H1 (cell line): ENCODE data around the gene NHSL2. TPM values are rescaled to one million over a fixed set of nuclear protein-coding genes. Genes with fewer than 3 reads are reported as not detected.

Experiments used
- CTCF ChIA-PET: fragments of 300-600 bp; sonication (Branson Sonifier 250); formaldehyde crosslinking; loops from one replicate; lab custom pipeline; 2021; ENCODE audit not compliant: partially characterized antibody; lab: Charles Lee
- POLR2A ChIA-PET: fragments of 300-600 bp; sonication (Branson Sonifier 250); formaldehyde crosslinking; loops from one replicate; lab custom pipeline; 2021; ENCODE audit warnings: inconsistent platforms; ENCODE audit not compliant: partially characterized antibody; lab: Charles Lee
- DNase-seq, 2 experiments: peaks; one replicate each; pipeline versions ENCODE4 v3.0.0 to v3.0.0-alpha.2; 2010 to 2022; ENCODE audit warnings: low spot score in 2 of 2, low read depth in 1 of 2, mixed read lengths in 1 of 2
- FAIRE-seq: peaks from 2 replicates; lab custom pipeline; 2011; peaks lifted over from hg19 to GRCh38; lab: Jason Lieb, UNC
- H2AFZ ChIP-seq: 2 replicates; pipeline ENCODE4 v1.8.1; 2012; ENCODE audit warnings: low read length, inconsistent platforms
- H2AK5ac ChIP-seq: 2 replicates; pipeline ENCODE4 v1.6.1; 2013; ENCODE audit warnings: low read depth, low read length
- H2BK120ac ChIP-seq: replicated peaks from 2 replicates; pipeline ENCODE3; 2013; ENCODE audit warnings: low read depth, low read length, inconsistent platforms
- H2BK12ac ChIP-seq: 2 replicates; pipeline ENCODE4 v1.6.1; 2013; ENCODE audit warnings: low read depth, low read length
- H2BK15ac ChIP-seq: 2 replicates; pipeline ENCODE4 v1.6.1; 2013; ENCODE audit warnings: low read length
- H2BK20ac ChIP-seq: 2 replicates; pipeline ENCODE4 v1.6.1; 2013; ENCODE audit warnings: low read length
- H2BK5ac ChIP-seq: 2 replicates; pipeline ENCODE4 v1.6.1; 2013; ENCODE audit warnings: low read depth, low read length
- H3K14ac ChIP-seq: 2 replicates; pipeline ENCODE4 v1.6.1; 2013; ENCODE audit warnings: inconsistent platforms; ENCODE audit not compliant: insufficient read length
- H3K18ac ChIP-seq: 2 replicates; pipeline ENCODE4 v1.6.1; 2013; ENCODE audit warnings: low read length; ENCODE audit errors: extremely low read depth
- H3K23ac ChIP-seq: 2 replicates; pipeline ENCODE4 v1.6.1; 2013; ENCODE audit warnings: inconsistent platforms; ENCODE audit not compliant: insufficient read length
- H3K23me2 ChIP-seq: 2 replicates; pipeline ENCODE4 v1.6.1; 2013; ENCODE audit warnings: low read depth, low read length
- H3K27ac ChIP-seq: 2 replicates; pipeline ENCODE4 v1.6.1; 2011; ENCODE audit warnings: low read depth, low read length, inconsistent platforms
- H3K27me3 ChIP-seq, 4 experiments: replicated peaks in 1 of 4; 1 replicate in 1 of 4; 2 replicates in 3 of 4; pipeline versions ENCODE4 v1.6.1 to v1.8.1; 2011 to 2013; ENCODE audit warnings: low read length in 3 of 4, mild to moderate bottlenecking in 3 of 4, inconsistent platforms in 2 of 4, mixed read lengths in 2 of 4, moderate library complexity in 1 of 4; ENCODE audit not compliant: control insufficient read depth in 3 of 4, insufficient read depth in 3 of 4; ENCODE audit errors: extremely low read depth in 1 of 4
- H3K36me3 ChIP-seq, 4 experiments: 2 replicates each; pipeline versions ENCODE4 v1.6.1 to v1.8.1; 2011 to 2013; ENCODE audit warnings: mild to moderate bottlenecking in 4 of 4, low read length in 3 of 4, moderate library complexity in 2 of 4, control low read depth in 1 of 4, inconsistent platforms in 1 of 4; ENCODE audit not compliant: insufficient read depth in 4 of 4, control insufficient read depth in 2 of 4
- H3K4ac ChIP-seq: replicated peaks from 2 replicates; pipeline ENCODE3; 2013; ENCODE audit warnings: low read length, low read depth, mixed read lengths, inconsistent platforms; ENCODE audit not compliant: insufficient read length
- H3K4me1 ChIP-seq, 4 experiments: replicated peaks in 1 of 4; 1 replicate in 1 of 4; 2 replicates in 3 of 4; pipeline versions ENCODE4 v1.6.1 to v1.8.1; 2011 to 2013; ENCODE audit warnings: low read length in 3 of 4, inconsistent platforms in 2 of 4, mixed read lengths in 1 of 4; ENCODE audit not compliant: insufficient read depth in 4 of 4, control insufficient read depth in 3 of 4
- H3K4me2 ChIP-seq, 2 experiments: 2 replicates each; pipeline versions ENCODE4 v1.6.1 to v1.8.1; 2011 to 2013; ENCODE audit warnings: low read depth in 2 of 2, low read length in 2 of 2, control low read depth in 1 of 2, inconsistent platforms in 1 of 2, mild to moderate bottlenecking in 1 of 2; ENCODE audit not compliant: insufficient read depth in 1 of 2
- H3K4me3 ChIP-seq, 4 experiments: fragments of 200-600, 300-600 bp in 1 of 4; sonication (generic), shearing (Covaris generic), sonication (Bioruptor Twin) in 1 of 4; 2 replicates each; pipeline versions ENCODE4 v1.5.1 to v1.8.1; 2011 to 2016; ENCODE audit warnings: low read length in 4 of 4, low read depth in 3 of 4, control low read depth in 2 of 4, inconsistent platforms in 2 of 4, mild to moderate bottlenecking in 2 of 4, mixed read lengths in 1 of 4, moderate library complexity in 1 of 4; ENCODE audit not compliant: insufficient read depth in 2 of 4; ENCODE audit errors: extremely low read depth in 1 of 4
- H3K56ac ChIP-seq: replicated peaks from 2 replicates; pipeline ENCODE3; 2013; ENCODE audit warnings: low read depth, mild to moderate bottlenecking, mixed read lengths, low read length, inconsistent platforms; ENCODE audit not compliant: insufficient read length
- H3K79me1 ChIP-seq: 2 replicates; pipeline ENCODE4 v1.6.1; 2013; ENCODE audit warnings: low read depth, low read length, control low read depth
- H3K79me2 ChIP-seq, 2 experiments: 2 replicates each; pipeline versions ENCODE4 v1.6.1 to v1.8.1; 2012 to 2013; ENCODE audit warnings: low read length in 2 of 2, mild to moderate bottlenecking in 2 of 2, inconsistent platforms in 1 of 2; ENCODE audit not compliant: insufficient read depth in 2 of 2, control insufficient read depth in 1 of 2
- H3K9ac ChIP-seq, 4 experiments: replicated peaks in 1 of 4; 1 replicate in 1 of 4; 2 replicates in 3 of 4; pipeline versions ENCODE4 v1.6.1 to v1.8.1; 2011 to 2013; ENCODE audit warnings: low read depth in 3 of 4, low read length in 3 of 4, control low read depth in 2 of 4, mild to moderate bottlenecking in 2 of 4, moderate library complexity in 2 of 4, inconsistent platforms in 1 of 4; ENCODE audit errors: extremely low read depth in 1 of 4
- H3K9me3 ChIP-seq, 2 experiments: 2 replicates each; pipeline versions ENCODE4 v1.6.1 to v1.8.1; 2012 to 2013; ENCODE audit warnings: mild to moderate bottlenecking in 2 of 2, moderate library complexity in 2 of 2, control low read depth in 1 of 2, inconsistent platforms in 1 of 2, low read depth in 1 of 2, low read length in 1 of 2, mixed read lengths in 1 of 2; ENCODE audit not compliant: insufficient read depth in 2 of 2
- H4K20me1 ChIP-seq, 2 experiments: replicated peaks in 1 of 2; 2 replicates each; pipeline versions ENCODE3 to v1.8.1; 2011 to 2013; ENCODE audit warnings: inconsistent platforms in 2 of 2, low read length in 2 of 2, mild to moderate bottlenecking in 1 of 2; ENCODE audit not compliant: insufficient read depth in 2 of 2, control insufficient read depth in 1 of 2
- H4K5ac ChIP-seq: 2 replicates; pipeline ENCODE4 v1.6.1; 2013; ENCODE audit warnings: low read length, low read depth, mixed read lengths, inconsistent platforms; ENCODE audit not compliant: insufficient read length
- H4K8ac ChIP-seq: 2 replicates; pipeline ENCODE4 v1.8.0; 2013; ENCODE audit warnings: mild to moderate bottlenecking, moderate library complexity, low read length, inconsistent platforms; ENCODE audit not compliant: insufficient read depth; ENCODE audit errors: extremely low read depth
- H4K91ac ChIP-seq: replicated peaks from 2 replicates; pipeline ENCODE3; 2013; ENCODE audit warnings: low read length, mixed read lengths, inconsistent platforms; ENCODE audit not compliant: insufficient read length
- CREB1 ChIP-seq: IDR thresholded peaks from 2 replicates; pipeline ENCODE4 v1.6.1; 2012; ENCODE audit warnings: inconsistent platforms
- CTBP2 ChIP-seq: IDR thresholded peaks from 2 replicates; pipeline ENCODE4 v1.7.0; 2011; ENCODE audit warnings: borderline replicate concordance, mild to moderate bottlenecking, moderate library complexity, mixed read lengths, low read length; ENCODE audit not compliant: insufficient read depth, insufficient read length
- KDM5A ChIP-seq: fragments of 200-600 bp; IDR thresholded peaks from 2 replicates; pipeline ENCODE4 v1.7.1; 2012; ENCODE audit warnings: mild to moderate bottlenecking, low read length, inconsistent platforms, mixed read lengths
- MAX ChIP-seq: IDR thresholded peaks from 2 replicates; pipeline ENCODE4 v1.6.1; 2012; ENCODE audit warnings: inconsistent platforms
- RAD21 ChIP-seq, 2 experiments: IDR thresholded peaks in 1 of 2; conservative IDR thresholded peaks in 1 of 2; 2 replicates each; pipeline ENCODE4 v1.6.1; 2011; ENCODE audit warnings: low read depth in 2 of 2, low read length in 2 of 2, improper control_type of control experiment in 1 of 2, inconsistent platforms in 1 of 2, mild to moderate bottlenecking in 1 of 2, moderate library complexity in 1 of 2
- SP2 ChIP-seq: IDR thresholded peaks from 2 replicates; pipeline ENCODE4 v1.6.1; 2012; ENCODE audit warnings: mild to moderate bottlenecking, low read length, inconsistent platforms
- TCF12 ChIP-seq: IDR thresholded peaks from 2 replicates; pipeline ENCODE4 v1.6.1; 2011; ENCODE audit warnings: low read depth, mild to moderate bottlenecking, low read length
- WGBS, 2 experiments: shearing (Covaris generic) in 1 of 2; methylation state at CpG; one replicate each; pipeline versions ENCODE4 v1.1.6 to v1.1.7; 2013 to 2015; ENCODE audit warnings: low lambda C conversion rate in 2 of 2, mixed read lengths in 2 of 2, inconsistent platforms in 1 of 2, low coverage in 1 of 2, missing lambda C conversion rate in 1 of 2; ENCODE audit not compliant: insufficient replicate concordance in 2 of 2, insufficient coverage in 1 of 2, insufficient read length in 1 of 2; ENCODE audit errors: extremely low coverage in 1 of 2, missing lambda C conversion rate in 1 of 2; 5-methylcytosine and 5-hydroxymethylcytosine counted together
- polyA plus RNA-seq, 7 experiments: library from polyadenylated mRNA; depleted of rRNA in 3 of 7; stranded (reverse) in 5 of 7; unstranded in 2 of 7; fragments of >200 nt in 5 of 7; fragments of 200-250 nt in 2 of 7; gene quantifications; 1 replicate in 5 of 7; 2 replicates in 1 of 7; 4 replicates in 1 of 7; pipeline versions ENCODE4 v1.2.1 to v1.2.3, GENCODE V29; 2011 to 2013; ENCODE audit warnings: missing spikeins in 2 of 7, mixed read lengths in 2 of 7
- total RNA-seq: library from RNA; stranded (reverse); fragmentation: NEBNext Ultra II Directional; extraction: Animal tissue kit (Norgen Biotek cat#: 25700); gene quantifications from 2 replicates; pipeline ENCODE4 v1.2.1, GENCODE V29; 2021

The NHSL2 gene
- total and polyA plus RNA-seq, 2 of the 8 experiments (the other 6 are each of a cell fraction or from before 2014, with no cell fraction given) = 3.7 to 7.2 TPM

- CTCF ChIA-PET = interaction anchor here (0.9 to 1.9 kb wide), 4 partner anchors 20 to 67 kb away, joined by 3 to 9 read pairs (median 3); no protein-coding TSS in a partner anchor
- Histone ChIP-seq H3K79me2 (peaks cover 0 to 66% of the 10 kb centered on the region in 2 experiments; a peak in 2 of 4 replicates), H3K9ac (no peak overlapping the region), H3K4me2 (peak overlapping the region; percentile 42 to 44), H3K27me3 (no peaks in the 10 kb centered on the region), H3K4me1 (peaks cover 4 to 15% (median 10%) of the 10 kb centered on the region in 4 experiments; a peak in 5 of 7 replicates), H3K9me3 (no peaks in the 10 kb centered on the region), H2BK12ac (0 out of 2 replicates have a peak overlapping the region, but pooled peaks have one; percentile 68), H3K4ac (no peak overlapping the region), H2BK120ac (no peak overlapping the region), H3K4me3 (no peak overlapping the region; a peak in 1 of 8 replicates), H4K20me1 (no peaks in the 10 kb centered on the region), H3K23me2 (no peaks in the 10 kb centered on the region), H3K56ac (no peak overlapping the region), H3K14ac (no peak overlapping the region), H4K5ac (no peak overlapping the region), H3K27ac (peak overlapping the region; percentile 73), H2BK20ac (no peak overlapping the region), H3K79me1 (no peaks in the 10 kb centered on the region; the same call in 1 of the 2 replicates), H4K8ac (no peak overlapping the region), H2BK15ac (no peak overlapping the region), H4K91ac (no peak overlapping the region), H2BK5ac (peak overlapping the region; percentile 84), H2AFZ (no peak overlapping the region), H2AK5ac (no peak overlapping the region), H3K23ac (no peak overlapping the region), H3K36me3 (no peaks in the 10 kb centered on the region), H3K18ac (0 out of 2 replicates have a peak overlapping the region, but pooled peaks have one; percentile 71)
- FAIRE-seq (peak; percentile 97), DNase-seq (no peak)
- POLR2A ChIA-PET = interaction anchor here (0.6 to 1.7 kb wide), 5 partner anchors 9 to 246 kb away, joined by 3 to 9 read pairs (median 3); partner anchors contain the start of genes NHSL2 and PIN4
- WGBS, 2 experiments = 38% methylated on average over 3 of the region's 3 CpGs; no CpG with 5 or more reads in 1 of the 2 experiments
- TF ChIP-seq RAD21 (IDR thresholded peaks at IDR 0.05 in 1 of 2, conservative IDR thresholded peaks at IDR 0.05 in 1 of 2; ENCODE audit: low read depth in 2 of 2, low read length in 2 of 2) (0 out of 4 replicates have a peak, but pooled peaks of 1 of the 2 experiments have one; percentile 7), TCF12 (no peak), MAX (no peak), CREB1 (no peak), SP2 (no peak), CTBP2 (no peak), KDM5A (no peak)
Observed at GRCh38 chrX:71935476-71935875, 24.8 kb downstream of the NHSL2 start.
